GM11168 (cell line): Measurements from ENCODE around the gene D2HGDH.
"Not testable (repeated sequence)": the region's sequence is repeated elsewhere in the genome, so short reads cannot be mapped to it uniquely, and the experiment has no call there.

ENCODE experiments used
- in situ Hi-C: fragments of 300-500 bp; cut with MboI; formaldehyde crosslinking; loops from one replicate; pipeline ENCODE4 v1.12.0; 2022; ENCODE audit warnings: low sequenced_read_pairs; ENCODE audit not compliant: unreplicated experiment

D2HGDH gene

GRCh38 chr2:241814393-241814642 is 79.9 kb downstream of the D2HGDH start:
- in situ Hi-C loops, result no loop called here

- in situ Hi-C loops, result no loop called here
Observed at GRCh38 chr2:241814643-241815476, 80.4 kb downstream of the D2HGDH start.

DNA sequence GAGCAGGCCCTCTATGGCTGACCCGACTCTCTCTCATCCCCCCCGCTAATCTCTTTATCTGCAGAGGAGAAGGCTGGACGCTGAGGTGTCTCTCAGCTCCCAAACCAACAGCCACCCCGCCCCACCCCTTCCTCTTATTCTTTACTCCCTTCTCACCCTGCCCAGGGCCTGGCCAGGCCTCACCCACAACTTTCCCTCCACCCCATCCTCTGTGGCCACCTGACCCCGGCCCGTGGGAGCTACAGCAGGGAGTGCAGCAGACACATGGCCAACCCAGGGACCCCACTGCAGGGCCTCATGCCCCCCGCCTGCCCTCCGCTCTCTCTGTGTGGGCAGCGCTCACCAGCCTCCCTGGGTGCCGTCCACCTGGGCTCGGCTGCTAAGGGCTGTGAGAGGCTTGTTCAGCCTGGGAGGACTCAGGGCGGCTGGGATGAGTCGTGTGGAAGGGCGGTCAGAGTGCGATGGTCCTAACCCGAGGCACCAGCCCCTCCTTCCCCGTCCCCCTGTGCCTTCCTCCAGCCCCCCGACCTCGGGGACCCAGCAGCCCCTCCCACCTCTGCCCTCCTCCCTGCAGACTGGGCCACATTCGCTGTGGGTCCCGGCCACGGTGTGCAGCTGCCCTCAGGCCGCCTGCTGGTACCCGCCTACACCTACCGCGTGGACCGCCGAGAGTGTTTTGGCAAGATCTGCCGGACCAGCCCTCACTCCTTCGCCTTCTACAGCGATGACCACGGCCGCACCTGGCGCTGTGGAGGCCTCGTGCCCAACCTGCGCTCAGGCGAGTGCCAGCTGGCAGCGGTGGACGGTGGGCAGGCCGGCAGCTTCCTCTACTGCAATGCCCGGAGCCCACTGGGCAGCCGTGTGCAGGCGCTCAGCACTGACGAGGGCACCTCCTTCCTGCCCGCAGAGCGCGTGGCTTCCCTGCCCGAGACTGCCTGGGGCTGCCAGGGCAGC is 81.3 kb downstream of the D2HGDH start:
- in situ Hi-C loops, result no loop called here

- in situ Hi-C loops, result no loop called here
Observed at GRCh38 chr2:241816431-241817121, 82.1 kb downstream of the D2HGDH start.

DNA sequence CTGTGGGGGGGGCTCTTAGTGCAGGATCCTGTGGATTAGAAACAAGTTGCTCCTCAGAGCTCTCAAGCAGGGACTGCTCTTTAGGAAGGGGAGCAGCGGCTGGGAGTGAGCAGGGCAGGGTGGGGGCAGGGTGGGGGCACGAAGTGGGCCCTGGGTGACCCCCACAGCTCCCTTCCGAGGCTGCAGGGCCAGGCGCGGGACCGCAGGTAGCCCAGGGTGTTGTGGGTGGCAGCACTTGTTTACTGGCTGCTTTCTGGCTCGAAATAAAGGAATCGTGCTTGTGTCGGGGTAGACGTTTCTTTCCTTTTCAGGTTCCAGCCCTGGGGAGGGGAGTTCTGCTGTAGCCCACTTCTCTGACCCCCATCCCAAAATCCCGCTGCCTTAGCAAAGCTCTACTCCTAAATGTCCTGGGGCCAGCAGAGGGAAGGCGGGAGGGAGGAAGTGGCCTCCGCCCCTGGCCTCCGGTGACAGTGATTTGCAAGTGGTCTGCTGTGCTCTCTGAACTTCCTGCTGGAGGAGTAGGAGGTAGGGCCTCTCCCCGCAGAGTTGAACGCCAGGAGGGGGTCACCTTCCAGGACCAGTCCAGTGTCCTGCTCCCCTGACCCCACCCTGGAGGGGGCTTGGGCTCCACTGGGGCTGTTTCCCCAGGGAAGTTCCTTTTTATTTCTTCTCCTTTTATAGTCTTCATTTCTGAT is 82.8 kb downstream of the D2HGDH start:
- in situ Hi-C loops, result no loop called here

DNA sequence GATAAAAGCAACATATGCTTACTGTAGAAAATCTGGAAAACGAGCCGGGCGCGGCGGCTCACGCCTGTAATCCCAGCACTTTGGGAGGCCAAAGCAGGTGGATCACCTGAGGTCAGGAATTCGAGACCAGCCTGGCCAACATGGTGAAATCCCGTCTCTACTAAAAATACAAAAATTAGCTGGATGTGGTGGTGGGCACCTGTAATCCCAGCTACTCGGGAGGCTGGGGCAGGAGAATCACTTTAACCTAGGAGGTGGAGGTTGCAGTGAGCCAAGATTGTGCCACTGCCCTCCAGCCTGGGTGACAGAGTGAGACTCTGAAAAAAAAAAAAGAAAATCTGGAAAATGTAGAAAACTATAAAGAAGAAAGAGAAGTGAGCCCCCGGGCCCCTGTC is 83.4 kb downstream of the D2HGDH start:
- in situ Hi-C loops, result not testable (repeated sequence)
